Activated CD8-positive, alpha-beta memory T cell treated with anti-CD3 and anti-CD28 coated beads, Interleukin-2, amount 50 U/mL, for 24 hours (primary cell): ENCODE data around the gene KRTAP4-3.
"Not testable (repeated sequence)": the region's sequence is repeated elsewhere in the genome, so short reads cannot be mapped to it uniquely, and the experiment has no call there.

Source experiments
- DNase-seq: peaks from one replicate; pipeline ENCODE4 v3.0.0-alpha.2; 2020; ENCODE audit errors: extremely low read depth

KRTAP4-3 gene

DNA sequence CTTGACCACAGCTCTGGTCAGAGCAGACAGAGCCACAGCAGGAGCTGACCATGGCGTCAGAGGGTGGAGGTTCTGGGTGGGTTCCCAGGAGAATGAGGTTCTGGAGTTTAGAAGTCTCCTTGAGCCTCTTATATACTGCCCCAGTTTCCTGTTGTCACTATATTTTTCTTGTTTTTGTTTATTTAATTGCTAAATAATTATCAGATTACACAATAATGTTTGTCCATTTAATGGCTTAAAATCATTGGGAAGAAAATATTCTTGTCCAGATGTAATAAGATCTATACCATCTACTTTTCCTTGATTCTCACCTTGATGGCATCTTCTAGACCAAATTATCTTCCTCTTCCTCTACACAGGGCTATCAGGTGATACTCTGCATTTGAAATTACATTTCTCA lies at the start of gene KRTAP4-3:
TSS of gene KRTAP4-3 (minus strand) at position 101 of the 400 bp plus-strand sequence. CDS start at position 52, 49 bp downstream.
- DNase-seq = no peak

DNA sequence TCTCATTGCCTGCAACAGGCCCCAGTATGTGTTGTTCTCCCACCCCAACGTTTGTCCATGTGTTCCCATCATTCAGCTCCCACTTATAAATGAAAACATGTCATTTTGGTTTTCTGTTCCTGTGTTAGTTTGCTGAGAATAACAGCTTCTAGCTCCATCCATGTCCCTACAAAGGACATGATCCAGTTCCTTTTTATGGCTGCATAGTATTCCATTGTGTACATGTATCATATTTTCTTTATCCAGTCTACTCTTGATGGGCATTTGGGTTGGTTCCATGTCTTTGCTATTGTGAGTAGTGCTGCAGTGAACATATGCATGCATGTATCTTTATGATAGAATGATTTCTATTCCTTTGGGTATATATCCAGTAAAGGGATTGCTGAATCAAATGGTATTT lies 47.7 kb upstream of the KRTAP4-3 start:
- DNase-seq = no peak

DNA sequence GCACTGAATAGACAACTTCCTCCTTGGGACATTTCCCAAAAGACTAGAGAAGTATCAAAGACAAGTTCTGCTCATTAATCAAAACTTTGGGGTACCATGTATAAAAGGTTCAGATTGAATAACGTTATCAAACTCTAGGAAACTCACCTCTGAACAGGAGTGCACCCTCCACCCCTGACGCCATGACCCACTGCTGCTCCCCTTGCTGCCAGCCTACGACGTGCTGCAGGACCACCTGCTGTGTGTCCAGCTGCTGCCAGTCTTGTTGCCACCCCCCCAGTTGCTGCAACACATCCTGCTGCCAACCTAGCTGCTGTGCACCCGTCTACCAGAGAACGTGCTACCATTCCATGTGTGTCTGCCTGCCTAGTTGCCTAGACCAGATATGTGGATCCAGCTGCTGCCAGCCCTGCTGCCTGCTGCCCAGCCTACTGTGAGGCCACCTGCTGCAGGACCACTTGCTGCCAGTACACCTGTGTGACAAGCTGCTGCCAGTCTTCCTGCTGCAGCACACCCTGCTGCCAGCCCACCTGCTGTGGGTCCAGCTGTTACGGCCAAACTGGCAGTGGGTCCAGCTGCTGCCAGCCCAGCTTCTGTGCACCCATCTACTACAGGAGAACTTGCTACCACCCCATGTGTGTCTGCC lies 44.6 kb upstream of the KRTAP4-3 start:
- no peak for DNase-seq

DNA sequence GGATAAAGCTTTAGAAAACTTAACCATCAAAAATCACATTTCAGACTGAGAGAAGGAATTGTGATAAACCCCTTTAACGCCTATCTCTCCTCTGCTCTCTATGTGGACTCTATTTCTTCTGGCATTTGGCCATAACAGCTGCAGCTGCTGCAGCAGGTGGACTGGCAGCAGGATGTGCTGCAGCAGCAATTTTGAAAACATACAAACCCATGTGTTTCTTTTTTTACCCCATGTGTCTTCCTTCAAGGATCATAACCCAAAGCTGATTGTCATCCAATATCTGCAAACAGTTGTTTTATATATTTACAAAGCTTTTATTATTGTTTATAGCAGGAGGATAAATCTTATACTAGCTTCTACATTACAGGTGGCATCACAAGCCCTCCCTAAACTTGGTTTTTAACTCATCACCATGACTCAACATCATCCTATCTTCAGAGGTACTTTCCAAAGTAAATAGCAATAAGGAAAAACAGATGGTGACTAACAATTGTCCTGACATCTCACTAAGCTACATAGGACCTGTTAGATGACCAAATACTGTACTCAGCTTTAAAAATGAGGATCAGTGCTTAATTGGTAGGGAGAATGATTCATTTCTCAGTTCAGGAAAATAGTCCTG lies 43.9 kb upstream of the KRTAP4-3 start:
- no peak for DNase-seq

DNA sequence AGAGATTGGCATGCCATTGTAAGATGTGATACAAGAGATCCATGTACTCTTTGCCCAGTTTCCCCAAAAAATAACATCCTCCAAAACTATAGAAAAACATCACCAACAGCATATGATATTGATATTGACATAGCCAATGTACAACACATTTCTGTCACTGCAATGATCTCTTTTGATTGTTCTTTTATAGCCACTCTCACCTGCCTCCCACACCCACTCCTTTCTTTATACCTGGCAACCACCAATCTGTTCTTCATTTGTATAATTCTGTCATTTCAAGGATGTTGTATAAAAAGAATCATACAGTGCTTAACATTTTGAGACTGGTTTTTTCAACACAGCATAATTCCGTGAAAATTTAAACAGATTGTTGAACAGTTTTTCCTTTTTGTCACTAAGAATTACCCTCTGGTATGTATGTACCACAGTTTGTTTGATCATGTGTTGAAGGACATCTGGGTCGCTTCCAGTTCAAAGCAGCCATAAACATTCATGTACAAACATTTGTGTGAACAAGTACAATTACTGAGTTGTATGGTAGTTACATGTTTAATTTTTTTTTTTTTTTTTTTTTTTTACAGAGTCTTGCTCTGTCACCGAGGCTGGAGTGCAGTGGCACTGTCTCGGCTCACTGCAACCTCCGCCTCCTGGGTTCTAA lies 31.5 kb upstream of the KRTAP4-3 start:
- DNase-seq = no peak

DNA sequence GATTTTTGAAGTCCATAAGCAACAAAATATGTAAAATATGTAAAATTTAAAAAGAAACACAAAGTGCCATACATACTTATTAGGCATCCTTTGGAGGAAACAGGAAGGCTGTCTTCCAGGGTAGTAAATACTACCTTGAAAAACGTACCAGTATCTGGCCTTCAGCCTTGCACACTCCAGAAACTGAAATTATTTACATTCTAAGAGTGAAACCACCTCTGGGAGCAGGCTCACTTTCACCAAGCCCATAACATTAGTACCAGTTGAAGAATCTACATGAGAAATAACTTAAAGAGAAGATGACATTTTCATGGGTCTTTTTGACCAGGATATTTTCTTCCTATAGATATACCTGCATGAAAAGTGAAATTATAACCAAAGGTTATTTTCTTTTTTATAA lies 28.0 kb upstream of the KRTAP4-3 start:
- no peak for DNase-seq

DNA sequence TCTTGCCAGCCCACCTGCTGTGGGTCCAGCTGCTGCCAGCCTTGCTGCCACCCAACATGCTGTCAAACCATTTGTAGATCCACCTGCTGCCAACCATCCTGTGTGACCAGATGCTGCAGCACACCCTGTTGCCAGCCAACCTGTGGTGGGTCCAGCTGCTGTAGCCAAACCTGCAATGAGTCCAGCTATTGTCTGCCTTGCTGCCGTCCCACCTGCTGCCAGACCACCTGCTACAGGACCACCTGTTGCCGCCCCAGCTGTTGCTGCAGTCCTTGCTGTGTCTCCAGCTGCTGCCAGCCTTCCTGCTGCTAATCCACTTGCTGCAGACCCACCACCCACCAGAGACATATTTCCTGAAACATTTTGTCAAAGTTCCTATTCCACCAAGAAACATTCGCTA lies 22.3 kb upstream of the KRTAP4-3 start:
- no peak for DNase-seq

DNA sequence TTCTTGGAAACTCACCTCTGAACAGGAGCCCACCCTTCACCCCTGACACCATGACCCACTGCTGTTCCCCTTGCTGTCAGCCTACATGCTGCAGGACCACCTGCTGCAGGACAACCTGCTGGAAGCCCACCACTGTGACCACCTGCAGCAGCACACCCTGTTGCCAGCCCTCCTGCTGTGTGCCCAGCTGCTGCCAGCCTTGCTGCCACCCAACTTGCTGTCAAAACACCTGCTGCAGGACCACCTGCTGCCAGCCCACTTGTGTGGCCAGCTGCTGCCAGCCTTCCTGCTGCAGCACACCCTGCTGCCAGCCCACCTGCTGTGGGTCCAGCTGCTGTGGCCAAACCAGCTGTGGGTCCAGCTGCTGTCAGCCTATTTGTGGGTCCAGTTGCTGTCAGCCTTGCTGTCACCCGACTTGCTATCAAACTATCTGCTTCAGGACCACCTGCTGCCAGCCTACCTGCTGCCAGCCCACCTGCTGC lies 21.9 kb upstream of the KRTAP4-3 start, which contains the start of gene KRTAP9-1:
TSS of gene KRTAP9-1 (plus strand) at position 51 of the 482 bp plus-strand sequence. CDS start at position 51, 0 bp downstream.
- DNase-seq = not testable (repeated sequence)

DNA sequence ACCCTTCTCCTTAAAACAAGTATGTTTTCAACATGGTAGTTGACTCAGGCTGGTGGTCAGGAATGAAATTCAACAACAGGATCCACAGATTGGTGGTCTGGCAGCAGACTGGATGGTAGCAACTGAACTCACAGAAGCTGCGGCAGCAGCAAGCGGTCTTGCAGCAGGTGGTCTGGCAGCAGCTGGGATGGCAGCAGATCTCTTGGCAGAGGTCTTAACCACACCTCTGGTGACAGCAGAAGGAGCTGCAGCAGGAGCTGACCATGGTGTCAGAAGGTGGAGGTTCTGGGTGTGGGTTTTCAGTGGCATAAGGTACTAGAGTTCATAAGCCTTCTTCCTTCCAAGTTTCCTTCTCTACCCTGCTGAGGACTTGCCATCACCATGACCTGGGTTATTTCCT lies 18.9 kb upstream of the KRTAP4-3 start:
- no peak for DNase-seq

DNA sequence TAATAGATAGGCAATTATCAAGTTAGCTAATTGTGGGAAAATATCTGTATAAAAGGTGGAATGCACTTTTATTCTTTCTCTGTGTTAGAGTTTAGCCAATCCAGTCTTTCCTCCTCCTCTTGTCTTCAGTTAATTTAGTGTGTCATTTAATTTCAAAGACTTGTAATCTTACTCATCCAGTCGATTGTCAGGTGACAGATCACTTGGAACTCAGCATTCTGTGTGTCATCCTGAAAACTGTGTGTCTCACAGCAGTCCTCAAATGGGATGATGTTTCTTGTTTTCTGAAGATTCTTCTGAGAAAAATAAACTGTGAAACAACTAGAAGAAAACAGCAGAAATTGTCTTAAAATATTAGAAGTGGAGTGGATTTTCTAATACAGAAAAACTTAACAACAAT lies 17.0 kb upstream of the KRTAP4-3 start:
- no peak for DNase-seq

DNA sequence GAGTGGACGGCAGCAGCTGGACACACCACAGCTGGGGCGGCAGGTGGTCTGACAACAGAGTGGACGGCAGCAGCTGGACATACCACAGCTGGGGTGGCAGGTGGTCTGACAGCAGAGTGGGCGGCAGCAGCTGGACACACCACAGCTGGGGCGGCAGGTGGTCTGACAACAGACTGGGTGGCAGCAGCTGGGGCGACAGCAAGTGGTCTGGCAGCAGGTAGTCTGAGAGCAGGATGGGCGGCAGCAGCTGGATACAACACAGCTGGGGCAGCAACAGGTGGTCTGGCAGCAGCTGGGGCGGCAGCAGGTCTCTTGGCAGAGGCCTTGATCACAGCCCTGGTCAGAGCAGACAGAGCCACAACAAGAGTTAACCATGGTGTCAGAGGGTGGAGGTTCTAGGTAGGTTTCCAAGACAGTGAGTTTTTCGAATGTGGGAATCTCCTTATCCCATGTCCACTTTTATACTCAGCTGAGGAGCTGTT lies 16.5 kb upstream of the KRTAP4-3 start, which contains the start of gene KRTAP4-1:
TSS of gene KRTAP4-1 (minus strand) at position 432 of the 482 bp plus-strand sequence. CDS start at position 375, 57 bp downstream.
- DNase-seq = no peak

DNA sequence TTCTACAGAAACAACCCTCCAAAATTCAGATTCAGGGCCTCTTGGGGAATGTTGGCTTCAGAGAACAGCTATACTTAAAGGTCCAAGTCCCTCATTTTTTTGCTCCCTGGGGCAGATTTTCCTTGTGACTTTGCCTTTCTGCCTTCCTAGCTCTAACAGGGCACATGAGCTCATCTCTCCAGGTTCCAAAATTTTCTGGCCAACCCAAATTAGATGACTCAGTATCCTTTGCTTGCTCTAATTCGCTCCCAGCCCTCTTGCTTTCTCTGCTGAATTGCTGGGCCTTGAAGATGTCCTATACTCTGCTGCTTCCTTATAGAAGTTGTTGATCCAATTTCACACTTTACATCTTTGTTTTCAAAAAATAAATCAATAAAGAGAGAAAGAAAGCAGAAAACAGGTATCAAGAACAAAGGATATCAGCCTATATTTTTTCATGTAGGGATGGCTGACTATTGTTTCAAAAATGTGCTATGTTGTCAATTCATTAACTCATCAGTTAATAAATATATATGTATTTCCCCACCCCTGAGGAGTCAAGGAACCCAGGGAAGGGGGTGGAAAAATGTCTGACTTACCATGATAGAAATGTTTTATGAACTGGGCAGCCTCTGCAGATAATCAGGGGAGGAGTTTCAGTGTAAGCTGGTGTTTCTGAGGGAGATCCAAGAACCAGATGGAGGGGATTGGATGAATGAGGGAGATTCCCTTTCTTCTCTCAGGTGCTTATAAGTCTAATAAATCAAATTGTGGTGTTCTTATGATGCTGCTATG lies 11.0 kb upstream of the KRTAP4-3 start:
- DNase-seq = no peak

DNA sequence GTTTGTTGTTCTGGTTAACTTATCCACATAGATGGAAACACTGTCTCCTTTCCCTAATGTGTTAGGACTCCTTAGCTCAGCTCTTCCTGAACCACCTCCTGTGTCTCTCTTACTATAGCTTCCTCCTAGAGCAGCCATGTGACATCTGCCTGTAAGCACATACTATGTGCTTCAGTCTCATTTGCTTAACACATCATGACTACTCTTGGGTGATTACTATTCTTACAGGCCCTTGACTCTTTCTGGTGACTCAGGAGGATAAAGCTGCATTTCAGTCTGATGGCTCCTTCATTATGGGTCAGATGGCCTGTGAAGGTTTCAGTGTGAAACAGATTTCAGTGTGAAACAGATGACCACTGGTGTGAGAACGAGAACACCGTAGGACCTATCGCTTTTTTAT lies 10.3 kb upstream of the KRTAP4-3 start:
- no peak for DNase-seq

DNA sequence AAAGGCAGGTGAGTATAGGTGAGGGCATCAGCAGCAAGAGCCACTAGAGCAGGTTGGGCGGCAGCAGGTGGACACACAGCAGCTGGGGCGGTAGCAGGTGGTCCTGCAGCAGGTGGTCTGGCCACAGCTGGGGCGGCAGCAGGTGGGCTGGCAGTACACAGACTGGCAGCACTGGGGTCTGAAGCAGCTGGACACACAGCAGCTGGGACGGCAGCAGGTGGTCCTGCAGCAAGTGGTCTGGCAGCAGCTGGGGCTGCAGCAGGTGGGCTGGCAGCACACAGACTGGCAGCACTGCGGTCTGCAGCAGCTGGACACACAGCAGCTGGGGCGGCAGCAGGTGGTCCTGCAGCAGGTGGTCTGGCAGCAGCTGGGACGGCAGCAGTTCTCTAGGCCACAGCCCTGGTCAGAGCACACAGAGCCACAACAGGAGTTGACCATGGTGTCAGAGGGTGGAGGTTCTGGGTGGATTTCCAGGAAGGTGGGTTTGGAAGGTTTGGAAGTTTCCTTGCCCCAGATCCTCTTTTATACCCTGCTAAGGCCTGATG lies 9.8 kb upstream of the KRTAP4-3 start, which contains the start of gene KRTAP4-2:
TSS of gene KRTAP4-2 (minus strand) at position 495 of the 545 bp plus-strand sequence. CDS start at position 438, 57 bp downstream.
- no peak for DNase-seq

DNA sequence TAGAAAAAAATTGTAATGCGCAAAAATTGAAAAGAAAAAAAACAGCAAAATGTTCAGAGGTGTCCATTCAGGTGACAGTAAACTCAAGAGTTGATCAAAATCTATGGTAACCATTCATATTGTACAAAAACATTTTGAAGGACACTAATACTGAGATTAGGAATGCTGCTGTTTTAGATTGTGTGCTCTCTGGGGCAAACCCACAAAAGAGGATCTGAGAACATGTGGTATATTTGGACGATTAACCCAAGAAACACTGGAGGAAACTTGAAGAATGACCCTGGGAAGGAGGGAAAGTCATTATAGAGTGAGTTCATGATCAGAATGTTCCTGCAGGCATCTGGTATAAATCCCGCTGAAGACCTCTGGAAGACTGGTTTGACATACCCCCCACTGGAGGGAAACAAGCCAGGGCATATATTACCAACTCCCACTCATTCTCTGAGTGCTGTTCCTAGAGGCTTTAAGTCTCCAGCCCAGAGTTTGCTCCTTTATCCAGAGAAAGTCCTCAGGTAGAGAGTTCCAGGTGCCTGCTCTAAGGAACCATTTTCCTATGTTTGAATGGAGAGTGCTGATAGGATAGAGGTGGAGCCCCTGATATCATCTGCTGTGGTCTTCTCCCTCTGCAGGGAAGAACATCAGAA lies 8.8 kb upstream of the KRTAP4-3 start:
- no peak for DNase-seq

DNA sequence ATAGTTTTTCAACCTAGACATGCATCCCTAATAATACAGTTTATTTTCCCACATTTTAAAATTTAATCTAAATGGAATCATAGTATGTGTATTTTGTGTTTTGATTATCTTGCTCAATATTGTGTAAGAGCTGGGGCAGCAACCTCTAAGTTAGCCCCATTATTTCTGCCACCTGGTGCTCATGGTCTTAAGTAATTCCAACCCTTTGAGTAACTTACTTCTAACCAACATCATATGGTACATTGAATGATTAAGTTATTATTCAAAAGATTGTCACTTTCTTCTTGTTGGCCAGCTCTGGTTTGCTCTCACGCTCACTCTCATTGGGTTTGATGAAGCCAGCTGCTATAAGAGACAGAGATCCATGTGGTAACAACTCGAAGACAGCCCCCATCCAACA lies 3.9 kb upstream of the KRTAP4-3 start:
- DNase-seq = no peak

DNA sequence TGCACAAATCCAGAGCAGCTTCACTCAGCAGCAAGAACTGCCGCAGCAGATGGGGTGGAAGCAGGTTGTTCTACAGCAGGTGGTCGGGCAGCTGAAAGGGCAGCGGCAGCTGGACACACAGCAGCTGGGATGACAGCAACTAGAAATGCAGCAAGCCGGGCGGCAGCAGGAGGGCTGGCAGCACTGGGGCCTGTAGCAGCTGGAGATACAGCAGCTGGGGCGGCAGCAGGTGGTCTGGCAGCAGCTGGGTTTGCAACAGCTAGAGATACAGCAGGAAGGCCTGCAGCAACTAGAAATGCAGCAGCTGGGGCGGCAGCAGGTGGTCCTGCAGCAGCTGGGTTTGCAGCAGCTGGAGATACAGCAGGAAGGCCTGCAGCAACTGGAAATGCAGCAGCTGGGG lies 460 bp downstream of the KRTAP4-3 start:
- no peak for DNase-seq

DNA sequence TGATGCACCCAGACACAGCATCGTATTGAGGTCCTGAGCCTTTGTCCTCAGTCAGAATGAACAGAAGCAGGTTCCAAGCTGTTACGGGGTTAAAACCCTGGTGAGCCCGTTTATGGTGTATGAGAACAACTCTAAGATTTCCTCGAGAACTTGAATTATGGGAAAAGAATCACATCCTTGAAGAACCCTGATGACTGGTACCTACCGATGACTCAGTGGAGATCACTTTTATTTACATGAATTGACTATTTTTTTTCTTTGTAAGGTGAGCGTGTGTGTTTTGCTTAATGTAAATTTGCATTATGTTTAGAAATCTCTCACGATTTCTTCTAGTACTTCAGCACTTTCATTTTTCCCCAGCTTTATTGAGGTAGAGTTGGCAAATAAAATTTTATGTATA lies 4.2 kb downstream of the KRTAP4-3 start:
- DNase-seq = no peak

DNA sequence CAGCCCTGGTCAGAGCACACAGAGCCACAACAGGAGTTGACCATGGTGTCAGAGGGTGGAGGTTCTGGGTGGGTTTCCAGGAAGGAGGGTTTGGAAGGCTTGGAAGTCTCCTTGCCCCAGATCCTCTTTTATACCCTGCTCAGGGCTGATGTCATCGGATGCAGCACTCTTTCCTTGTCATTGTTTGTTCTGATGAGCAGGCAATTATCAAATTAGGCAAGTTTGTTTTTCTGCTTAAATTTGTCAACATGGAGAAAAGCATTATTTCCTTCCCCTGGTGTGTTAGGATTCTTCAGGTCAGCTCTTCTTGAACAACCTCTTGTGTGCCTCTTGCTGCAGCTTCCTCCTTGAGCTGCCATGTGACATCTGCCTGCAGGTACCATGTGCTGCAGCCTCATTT lies 7.4 kb downstream of the KRTAP4-3 start, which contains the start of gene KRTAP4-4:
TSS of gene KRTAP4-4 (minus strand) at position 101 of the 400 bp plus-strand sequence. CDS start at position 44, 57 bp downstream.
- DNase-seq = no peak

DNA sequence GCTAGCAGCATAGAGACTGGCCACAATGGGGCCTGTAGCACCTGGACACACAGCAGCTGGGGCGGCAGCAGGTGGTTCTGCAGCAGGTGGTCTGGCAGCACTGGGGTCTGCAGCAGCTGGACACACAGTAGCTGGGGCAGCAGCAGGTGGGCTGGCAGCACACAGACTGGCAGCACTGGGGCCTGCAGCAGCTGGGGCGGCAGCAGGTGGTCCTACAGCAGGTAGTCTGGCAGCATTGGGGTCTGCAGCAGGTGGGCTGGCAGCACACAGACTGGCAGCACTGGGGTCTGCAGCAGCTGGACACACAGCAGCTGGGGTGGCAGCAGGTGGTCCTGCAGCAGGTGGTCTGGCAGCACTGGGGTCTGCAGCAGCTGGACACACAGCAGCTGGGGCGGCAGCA lies 7.8 kb downstream of the KRTAP4-3 start:
- not testable (repeated sequence) for DNase-seq

DNA sequence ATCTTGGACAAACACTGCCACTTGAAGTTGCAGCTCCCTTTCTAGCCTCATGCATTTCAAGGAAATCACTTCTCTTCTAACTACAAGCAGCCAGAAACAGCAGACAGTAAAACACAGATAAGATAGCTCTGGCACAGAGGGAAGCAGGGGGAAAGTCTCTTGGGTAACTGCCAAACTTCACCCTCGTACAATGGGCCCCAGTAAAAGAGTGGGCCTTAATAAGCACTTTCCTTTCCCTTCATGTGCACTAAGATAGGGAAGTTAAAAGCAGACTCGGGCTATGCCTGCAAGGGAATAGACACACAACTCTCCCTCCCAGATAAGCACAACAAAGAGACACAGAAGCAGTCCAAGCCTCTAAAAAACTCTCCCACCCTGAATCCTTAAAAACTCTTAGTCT lies 14.2 kb downstream of the KRTAP4-3 start:
- no peak for DNase-seq
